H9 (cell line): ENCODE data around the gene MMP24OS. TPM values are rescaled to one million over a fixed set of nuclear protein-coding genes. Genes with fewer than 3 reads are reported as not detected.

Source experiments
- DNase-seq: peaks from one replicate; pipeline ENCODE4 v3.0.0-alpha.2; 2017
- H2AFZ ChIP-seq: one replicate; pipeline ENCODE4 v1.6.1; 2013; ENCODE audit warnings: mild to moderate bottlenecking, low read length, control low read depth, moderate library complexity
- H2AK5ac ChIP-seq: 2 replicates; pipeline ENCODE4 v1.6.1; 2013; ENCODE audit warnings: low read length, control low read depth, mixed read lengths; ENCODE audit not compliant: insufficient read length
- H2BK120ac ChIP-seq: one replicate; pipeline ENCODE4 v1.6.1; 2013; ENCODE audit warnings: low read depth, mild to moderate bottlenecking, low read length, control low read depth, inconsistent platforms; ENCODE audit not compliant: poor library complexity, severe bottlenecking
- H2BK12ac ChIP-seq: 2 replicates; pipeline ENCODE4 v1.6.1; 2013; ENCODE audit warnings: low read length, control low read depth, mixed read lengths, low read depth; ENCODE audit not compliant: insufficient read length
- H2BK15ac ChIP-seq: 2 replicates; pipeline ENCODE4 v1.6.1; 2013; ENCODE audit warnings: low read depth, low read length, control low read depth
- H2BK20ac ChIP-seq: one replicate; pipeline ENCODE4 v1.6.1; 2013; ENCODE audit warnings: low read depth, mild to moderate bottlenecking, low read length, control low read depth, inconsistent platforms; ENCODE audit not compliant: poor library complexity, severe bottlenecking
- H2BK5ac ChIP-seq: 2 replicates; pipeline ENCODE4 v1.6.1; 2013; ENCODE audit warnings: low read length, control low read depth, mixed read lengths; ENCODE audit not compliant: insufficient read length
- H3K14ac ChIP-seq: 2 replicates; pipeline ENCODE4 v1.6.1; 2013; ENCODE audit warnings: low read length, control low read depth; ENCODE audit not compliant: insufficient read depth
- H3K18ac ChIP-seq: 2 replicates; pipeline ENCODE4 v1.6.1; 2013; ENCODE audit warnings: low read depth, mild to moderate bottlenecking, mixed read lengths, low read length, control low read depth; ENCODE audit not compliant: insufficient read length
- H3K23ac ChIP-seq: 2 replicates; pipeline ENCODE4 v1.6.1; 2013; ENCODE audit warnings: low read length, control low read depth, mixed read lengths, low read depth; ENCODE audit not compliant: insufficient read length
- H3K23me2 ChIP-seq: 2 replicates; pipeline ENCODE4 v1.6.1; 2013; ENCODE audit warnings: low read depth, mild to moderate bottlenecking, mixed read lengths, low read length, control low read depth; ENCODE audit not compliant: insufficient read length, poor library complexity, severe bottlenecking
- H3K27ac ChIP-seq: 2 replicates; pipeline ENCODE4 v1.5.1; 2013; ENCODE audit warnings: low read length, control low read depth, mixed read lengths, low read depth; ENCODE audit not compliant: insufficient read length
- H3K27me3 ChIP-seq: 2 replicates; pipeline ENCODE4 v1.6.1; 2013; ENCODE audit warnings: low read length, control low read depth, inconsistent platforms; ENCODE audit not compliant: insufficient read depth
- H3K4ac ChIP-seq: 2 replicates; pipeline ENCODE4 v1.6.1; 2013; ENCODE audit warnings: low read depth, mild to moderate bottlenecking, control low read depth, inconsistent platforms, low read length, moderate library complexity
- H3K4me1 ChIP-seq: 2 replicates; pipeline ENCODE4 v1.6.1; 2013; ENCODE audit warnings: low read length, control low read depth, inconsistent platforms; ENCODE audit not compliant: insufficient read depth
- H3K4me2 ChIP-seq: 2 replicates; pipeline ENCODE4 v1.6.1; 2013; ENCODE audit warnings: low read length, control low read depth, mixed read lengths; ENCODE audit not compliant: insufficient read length, insufficient read depth
- H3K56ac ChIP-seq: 2 replicates; pipeline ENCODE4 v1.6.1; 2013; ENCODE audit warnings: low read depth, mild to moderate bottlenecking, mixed read lengths, low read length, control low read depth; ENCODE audit not compliant: insufficient read length
- H3K79me1 ChIP-seq: 2 replicates; pipeline ENCODE4 v1.6.1; 2013; ENCODE audit warnings: low read depth, mild to moderate bottlenecking, moderate library complexity, low read length, control low read depth, inconsistent platforms; ENCODE audit not compliant: insufficient read depth, poor library complexity, severe bottlenecking
- H3K79me2 ChIP-seq: 2 replicates; pipeline ENCODE4 v1.6.1; 2013; ENCODE audit warnings: low read length, control low read depth, inconsistent platforms; ENCODE audit not compliant: insufficient read depth
- H3K9ac ChIP-seq: 2 replicates; pipeline ENCODE4 v1.6.1; 2013; ENCODE audit warnings: low read length, control low read depth, mixed read lengths; ENCODE audit not compliant: insufficient read length; ENCODE audit errors: extremely low read depth
- H3K9me3 ChIP-seq: one replicate; pipeline ENCODE4 v1.6.1; 2013; ENCODE audit warnings: low read depth, low read length, inconsistent platforms; ENCODE audit not compliant: control insufficient read depth
- H3T11ph ChIP-seq: one replicate; pipeline ENCODE4 v1.6.1; 2013; ENCODE audit warnings: mild to moderate bottlenecking, low read length, control low read depth, inconsistent platforms
- H4K20me1 ChIP-seq: one replicate; pipeline ENCODE4 v1.6.1; 2013; ENCODE audit not compliant: control insufficient read depth, insufficient read length, insufficient read depth
- H4K5ac ChIP-seq: 2 replicates; pipeline ENCODE4 v1.6.1; 2013; ENCODE audit warnings: low read depth, mild to moderate bottlenecking, mixed read lengths, low read length, control low read depth; ENCODE audit not compliant: insufficient read length
- H4K8ac ChIP-seq: replicated peaks from 2 replicates; pipeline ENCODE4 v1.6.1; 2013; ENCODE audit warnings: low read length, control low read depth, mixed read lengths, low read depth; ENCODE audit not compliant: insufficient read length
- H4K91ac ChIP-seq: 2 replicates; pipeline ENCODE4 v1.6.1; 2013; ENCODE audit warnings: low read depth, mild to moderate bottlenecking, moderate library complexity, mixed read lengths, low read length, control low read depth; ENCODE audit not compliant: insufficient read length
- H3K27ac Mint-ChIP-seq, 3 experiments: 2 replicates in 2 of 3; 3 replicates in 1 of 3; pipeline ENCODE4 v1.8.0; 2020 to 2021; ENCODE audit warnings: mixed read lengths in 3 of 3, mild to moderate bottlenecking in 1 of 3, moderate library complexity in 1 of 3
- H3K27me3 Mint-ChIP-seq: 2 replicates; pipeline ENCODE4 v1.8.0; 2021; ENCODE audit warnings: low read depth, mild to moderate bottlenecking, moderate library complexity, mixed read lengths
- H3K36me3 Mint-ChIP-seq, 3 experiments: 2 replicates in 2 of 3; 3 replicates in 1 of 3; pipeline ENCODE4 v1.8.0; 2020 to 2021; ENCODE audit warnings: low read depth in 3 of 3, mixed read lengths in 3 of 3; ENCODE audit not compliant: insufficient read depth in 1 of 3
- H3K4me1 Mint-ChIP-seq, 2 experiments: 2 replicates each; pipeline ENCODE4 v1.8.0; 2020; ENCODE audit warnings: mixed read lengths in 2 of 2
- H3K4me3 Mint-ChIP-seq, 2 experiments: 2 replicates in 1 of 2; 3 replicates in 1 of 2; pipeline ENCODE4 v1.8.0; 2020 to 2021; ENCODE audit warnings: mild to moderate bottlenecking in 2 of 2, mixed read lengths in 2 of 2, moderate library complexity in 1 of 2
- H3K9me3 Mint-ChIP-seq, 2 experiments: 2 replicates in 1 of 2; 3 replicates in 1 of 2; pipeline ENCODE4 v1.8.0; 2020; ENCODE audit warnings: mild to moderate bottlenecking in 2 of 2, mixed read lengths in 2 of 2, moderate library complexity in 1 of 2
- CTCF ChIP-seq: fragments of 200-600 bp; sonication (generic); conservative IDR thresholded peaks from 3 replicates; pipeline ENCODE4 v1.8.0; 2021; ENCODE audit warnings: antibody characterized with exemption, mild to moderate bottlenecking
- WGBS: extraction: QIAGEN DNeasy Blood & Tissue Kit; methylation state at CpG from one replicate; pipeline ENCODE4 v1.1.7; 2013; ENCODE audit warnings: missing lambda C conversion rate, low lambda C conversion rate, mixed read lengths; ENCODE audit not compliant: insufficient read length; ENCODE audit errors: extremely low coverage; 5-methylcytosine and 5-hydroxymethylcytosine counted together
- total RNA-seq: library from RNA; stranded (reverse); gene quantifications from 2 replicates; pipeline ENCODE4 v1.2.1, GENCODE V29; 2021

MMP24OS gene
- total RNA-seq, 1 experiment from 2014 or later, result 43.8 TPM

GRCh38 chr20:35300469-35301262 is 22.7 kb upstream of the MMP24OS start:
- H4K8ac ChIP-seq, result no peak overlapping the region
- H3K14ac ChIP-seq, result no peak overlapping the region
- TF ChIP-seq CTCF, result no peak
- H3K4ac ChIP-seq, result no peak overlapping the region
- H3T11ph ChIP-seq, result no peak overlapping the region
- H3K4me1 ChIP-seq, result peaks cover 3% of the 10 kb centered on the region; the same call in 1 of the 2 replicates
- no peaks in the 10 kb centered on the region for H3K79me1 ChIP-seq
- Mint-ChIP-seq H3K27me3 (peaks cover 10% of the 10 kb centered on the region), H3K36me3 (no peaks in the 10 kb centered on the region; a peak in 1 of 7 replicates), H3K27ac (no peak overlapping the region), H3K4me3 (no peak overlapping the region), H3K9me3 (no peaks in the 10 kb centered on the region; a peak in 1 of 5 replicates), H3K4me1 (peaks cover 13 to 17% of the 10 kb centered on the region in 2 experiments)
- WGBS, result no CpG with 5 or more reads among the region's 4 CpGs
- DNase-seq, result no peak
- no peak overlapping the region for H2BK12ac ChIP-seq
- no peak overlapping the region for H4K5ac ChIP-seq
- no peak overlapping the region for H2BK15ac ChIP-seq
- H2BK20ac ChIP-seq, result no peak overlapping the region
- no peak overlapping the region for H4K91ac ChIP-seq
- no peak overlapping the region for H3K4me2 ChIP-seq
- H3K23ac ChIP-seq, result no peak overlapping the region
- no peak overlapping the region for H3K18ac ChIP-seq
- H2AFZ ChIP-seq, result no peak overlapping the region
- no peaks in the 10 kb centered on the region for H4K20me1 ChIP-seq
- no peaks in the 10 kb centered on the region for H3K9me3 ChIP-seq
- H2BK5ac ChIP-seq, result no peak overlapping the region
- no peak overlapping the region for H3K27ac ChIP-seq
- H2BK120ac ChIP-seq, result no peak overlapping the region
- no peak overlapping the region for H3K56ac ChIP-seq
- H3K23me2 ChIP-seq, result peaks cover 4% of the 10 kb centered on the region
- H3K27me3 ChIP-seq, result no peaks in the 10 kb centered on the region
- no peaks in the 10 kb centered on the region for H3K79me2 ChIP-seq
- H3K9ac ChIP-seq, result no peak overlapping the region
- H2AK5ac ChIP-seq, result no peak overlapping the region
